HG03108 (cell line): ENCODE measurements around the gene GSDMA.

ENCODE experiments used
- ATAC-seq: cut with Tn5 transposase; IDR thresholded peaks from one replicate; pipeline ENCODE4 v1.9.1; 2021; ENCODE audit warnings: moderate library complexity; ENCODE audit not compliant: unreplicated experiment

Gene GSDMA

DNA sequence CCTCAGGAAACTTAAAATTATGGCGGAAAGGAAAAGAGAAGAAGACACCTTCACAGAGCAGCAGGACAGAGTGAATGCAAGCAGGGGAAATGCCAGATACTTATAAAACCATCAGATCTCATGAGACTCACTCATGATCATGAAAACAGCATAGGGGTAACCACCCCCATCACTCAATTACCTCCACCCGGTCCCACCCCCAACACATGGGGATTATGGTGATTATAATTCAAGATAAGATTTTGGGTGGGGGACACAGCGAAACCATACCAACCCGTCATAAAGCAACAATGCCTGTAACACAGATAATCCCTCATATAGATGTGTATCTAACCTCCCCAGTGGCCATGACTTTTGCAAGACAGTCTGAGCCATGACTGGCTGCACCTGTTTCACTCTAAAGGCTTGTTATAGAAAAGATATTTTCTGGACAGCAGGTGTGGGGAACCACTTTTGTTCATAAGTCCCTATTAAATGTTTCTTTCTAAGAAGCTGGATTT is 7.0 kb upstream of the GSDMA start:
- no peak for ATAC-seq

DNA sequence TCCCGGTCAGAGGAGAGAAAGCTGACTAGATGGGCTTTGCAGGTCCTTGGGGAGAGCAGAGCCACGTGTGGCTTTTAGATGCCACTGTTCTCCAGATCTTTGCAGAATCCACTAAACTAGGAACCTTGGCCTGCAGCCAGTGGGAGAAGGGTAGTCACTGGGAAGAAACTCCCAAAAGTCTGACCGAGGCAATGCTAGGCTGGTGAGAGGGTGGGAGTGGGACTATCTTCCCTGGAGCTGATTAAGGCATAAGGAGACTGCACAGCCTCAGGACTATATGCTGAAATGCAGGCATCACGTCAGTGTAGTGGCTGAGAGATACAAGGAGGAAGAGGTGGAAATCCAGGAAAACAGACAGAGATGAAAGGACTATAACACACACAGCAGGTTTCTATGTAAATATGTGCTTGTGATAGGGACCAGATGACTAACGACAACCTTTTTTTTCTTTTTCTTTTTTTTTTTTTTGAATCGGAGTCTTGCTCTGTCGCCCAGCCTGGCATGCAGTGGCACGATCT is 2.2 kb upstream of the GSDMA start:
- ATAC-seq, result no peak

GRCh38 chr17:39963829-39964228 is 1.0 kb downstream of the GSDMA start:
- ATAC-seq, result no peak

- no peak for ATAC-seq
Observed at GRCh38 chr17:39965017-39965699, 2.4 kb downstream of the GSDMA start.

- no peak for ATAC-seq
Observed at GRCh38 chr17:39966771-39967170, 4.0 kb downstream of the GSDMA start.

DNA sequence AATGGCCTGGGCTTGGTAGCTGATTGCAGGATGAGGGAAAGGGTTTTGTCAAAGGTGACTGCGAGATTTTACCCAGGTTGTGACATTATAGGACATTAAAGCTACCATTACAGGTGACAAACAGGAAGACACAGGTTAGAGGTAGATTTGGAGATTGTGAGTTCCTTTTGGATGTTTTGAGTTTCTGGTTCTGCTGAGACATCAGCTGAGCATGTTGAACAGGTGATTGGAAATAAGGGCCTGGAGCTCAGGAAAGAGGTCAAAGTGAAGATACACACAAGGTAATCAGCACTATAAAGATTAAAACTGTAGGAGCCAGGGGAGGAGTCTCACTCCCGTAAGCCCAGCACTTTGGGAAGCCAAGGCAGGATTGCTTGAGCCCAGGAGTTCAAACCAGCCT is 6.0 kb downstream of the GSDMA start:
- ATAC-seq, result no peak

DNA sequence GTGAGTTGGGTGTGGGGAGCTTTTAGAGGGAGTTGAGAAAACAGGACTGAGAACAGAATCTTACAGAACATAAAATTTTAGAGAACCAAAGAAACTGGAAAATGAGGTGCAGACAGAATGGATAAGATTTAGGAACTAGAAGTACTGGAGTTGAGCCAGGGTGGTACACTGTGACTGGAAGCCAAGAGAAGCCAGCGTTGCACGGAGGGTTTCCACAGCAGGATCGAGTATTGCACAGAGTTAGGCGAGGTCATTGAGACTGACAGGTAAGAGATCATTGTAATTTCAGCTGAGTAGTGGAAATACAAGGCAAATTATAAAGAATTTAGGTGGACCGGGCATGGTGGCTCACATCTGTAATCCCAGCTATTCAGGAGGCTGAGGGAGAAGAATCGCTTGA is 6.6 kb downstream of the GSDMA start:
- ATAC-seq, result no peak

DNA sequence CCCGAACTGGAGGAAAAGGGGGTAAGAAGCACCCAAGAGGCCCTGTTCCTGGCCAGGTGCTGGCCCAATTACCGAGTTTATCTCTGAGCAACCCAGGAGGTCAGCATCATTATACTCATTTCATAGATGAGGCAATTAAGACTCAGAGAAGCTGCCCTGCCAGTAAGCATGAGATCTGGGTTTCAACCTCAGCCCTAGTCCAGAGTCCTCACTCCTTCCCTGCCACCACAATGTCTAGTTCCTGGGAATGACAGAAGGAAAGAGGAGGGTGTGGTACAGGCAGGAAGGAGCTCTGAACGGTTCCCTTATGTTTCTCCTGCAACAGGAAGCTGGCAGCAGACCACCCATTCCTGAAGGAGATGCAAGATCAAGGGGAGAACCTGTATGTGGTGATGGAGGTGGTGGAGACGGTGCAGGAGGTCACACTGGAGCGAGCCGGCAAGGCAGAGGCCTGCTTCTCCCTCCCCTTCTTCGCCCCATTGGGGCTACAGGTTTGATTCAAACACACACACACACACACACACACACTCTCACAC is 7.4 kb downstream of the GSDMA start:
- no peak for ATAC-seq

GRCh38 chr17:39971076-39971603 is 8.3 kb downstream of the GSDMA start:
- no peak for ATAC-seq

GRCh38 chr17:39972271-39972670 is 9.5 kb downstream of the GSDMA start:
- ATAC-seq, result no peak

GRCh38 chr17:39973496-39973895 is 10.7 kb downstream of the GSDMA start:
- no peak for ATAC-seq

GRCh38 chr17:39974433-39974832 is 11.6 kb downstream of the GSDMA start:
- no peak for ATAC-seq

DNA sequence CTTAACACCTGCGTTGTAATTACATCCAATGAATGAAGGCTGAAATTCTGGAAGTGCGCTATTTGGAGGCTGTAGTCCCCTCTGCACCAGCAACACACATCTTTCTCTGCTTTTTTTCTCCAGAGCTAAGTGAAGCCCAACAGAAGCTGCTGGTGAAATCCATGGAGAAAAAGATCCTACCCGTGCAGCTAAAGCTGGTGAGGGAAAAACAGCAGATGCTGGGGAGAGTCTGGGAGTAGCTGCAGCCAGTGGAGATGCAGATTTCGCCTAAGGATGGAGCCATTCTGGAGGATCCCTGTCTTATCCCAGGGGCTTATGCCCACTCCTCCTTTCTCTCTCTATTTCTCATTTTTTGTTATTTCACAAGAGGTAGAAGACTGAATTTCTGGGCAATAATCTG is 13.0 kb downstream of the GSDMA start:
- no peak for ATAC-seq

DNA sequence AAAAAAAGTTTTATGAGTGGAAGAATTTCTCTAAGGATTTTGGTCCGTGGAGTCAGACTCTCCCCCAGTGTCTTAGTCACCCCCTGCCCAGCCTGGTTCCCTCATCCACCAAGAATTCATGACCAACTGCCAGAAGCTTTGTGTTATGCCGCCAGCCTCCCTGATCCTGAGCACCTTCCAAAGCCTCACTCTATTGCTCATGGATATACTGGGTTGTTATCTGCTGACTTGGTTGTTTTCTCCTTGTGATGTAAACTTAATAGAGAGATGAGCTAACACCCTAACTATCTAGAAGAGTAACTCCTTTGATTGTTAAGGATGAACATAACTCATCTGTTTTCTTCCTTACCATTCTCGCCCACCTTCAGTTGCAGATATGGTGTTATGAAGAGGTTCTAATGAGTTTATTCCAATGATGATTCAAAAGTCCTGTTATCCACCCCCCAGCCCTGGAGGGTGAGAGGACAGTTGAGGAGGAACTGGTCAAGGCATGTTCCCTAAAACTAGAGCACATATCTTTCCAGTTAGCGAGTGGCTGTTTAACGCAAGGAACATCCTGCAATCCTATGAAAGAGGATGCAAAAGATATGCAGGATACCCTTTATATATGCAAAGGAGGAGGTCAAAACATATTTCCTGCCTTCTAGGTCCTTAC is 16.3 kb downstream of the GSDMA start:
- no peak for ATAC-seq

DNA sequence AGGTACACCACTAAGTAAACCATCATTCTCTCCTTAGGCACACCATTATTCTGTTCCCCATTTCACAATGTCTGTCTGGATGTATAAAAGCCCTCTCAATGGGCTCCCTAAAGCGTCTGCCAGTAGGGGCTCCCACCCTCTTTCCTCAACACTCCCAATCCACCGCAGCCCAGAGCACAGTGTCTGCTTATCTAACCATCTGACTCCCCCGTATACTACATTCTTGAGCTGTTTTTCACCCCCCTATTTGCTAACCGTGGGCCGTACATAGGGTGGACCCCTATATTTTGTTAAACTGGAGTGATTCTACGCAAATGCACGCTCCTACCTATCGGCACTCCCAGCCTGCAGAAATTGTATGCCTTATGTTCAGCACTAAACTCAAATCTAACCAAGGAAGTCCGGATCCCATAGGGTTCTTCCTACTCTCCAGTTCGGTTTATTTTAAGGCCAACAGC is 17.1 kb downstream of the GSDMA start:
- no peak for ATAC-seq

DNA sequence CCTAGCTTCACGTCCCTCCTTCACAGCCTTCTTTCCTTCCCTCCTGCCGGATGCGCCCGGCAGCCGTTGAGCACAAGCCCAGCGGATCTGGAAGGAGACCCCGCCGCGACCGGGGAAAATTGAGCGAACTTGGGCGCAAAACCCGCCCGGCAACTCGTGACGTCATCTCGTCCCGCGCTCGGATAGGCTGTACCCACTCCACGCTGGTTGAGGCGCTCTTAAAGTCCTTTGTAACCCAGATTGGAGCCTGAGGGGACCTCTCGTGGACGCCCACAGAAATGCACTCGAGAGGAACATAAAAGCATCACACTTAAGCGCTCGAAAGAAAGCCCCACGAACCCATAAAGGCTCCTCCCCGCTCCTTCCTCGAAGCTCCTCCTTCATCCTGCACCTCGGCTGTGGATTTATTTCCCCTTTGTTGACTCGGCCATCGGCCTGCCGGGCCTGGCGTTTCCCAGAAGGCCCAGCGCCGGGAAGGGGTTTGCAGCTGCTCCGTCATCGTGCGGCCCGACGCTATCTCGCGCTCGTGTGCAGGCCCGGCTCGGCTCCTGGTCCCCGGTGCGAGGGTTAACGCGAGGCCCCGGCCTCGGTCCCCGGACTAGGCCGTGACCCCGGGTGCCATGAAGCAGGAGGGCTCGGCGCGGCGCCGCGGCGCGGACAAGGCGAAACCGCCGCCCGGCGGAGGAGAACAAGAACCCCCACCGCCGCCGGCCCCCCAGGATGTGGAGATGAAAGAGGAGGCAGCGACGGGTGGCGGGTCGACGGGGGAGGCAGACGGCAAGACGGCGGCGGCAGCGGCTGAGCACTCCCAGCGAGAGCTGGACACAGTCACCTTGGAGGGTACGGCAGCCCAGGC is 17.8 kb downstream of the GSDMA start, which contains the start of gene PSMD3:
Gene PSMD3, plus strand, starts transcription at position 457 of the 856 bp plus-strand sequence. Its CDS starts 164 bp downstream, at position 621.
- peak; percentile 90 for ATAC-seq

GRCh38 chr17:39981207-39981741 is 18.5 kb downstream of the GSDMA start:
- ATAC-seq, result no peak

- no peak for ATAC-seq
Observed at GRCh38 chr17:39981766-39982375, 19.1 kb downstream of the GSDMA start.

- no peak for ATAC-seq
Observed at GRCh38 chr17:39988206-39988810, 25.5 kb downstream of the GSDMA start.

GRCh38 chr17:39994448-39994847 is 31.6 kb downstream of the GSDMA start:
- no peak for ATAC-seq
